Measurements from ENCODE around the gene LIF.
A peak's percentile ranks its signal among the peaks of the same experiment; 100 is the strongest.

LIF gene

DNA sequence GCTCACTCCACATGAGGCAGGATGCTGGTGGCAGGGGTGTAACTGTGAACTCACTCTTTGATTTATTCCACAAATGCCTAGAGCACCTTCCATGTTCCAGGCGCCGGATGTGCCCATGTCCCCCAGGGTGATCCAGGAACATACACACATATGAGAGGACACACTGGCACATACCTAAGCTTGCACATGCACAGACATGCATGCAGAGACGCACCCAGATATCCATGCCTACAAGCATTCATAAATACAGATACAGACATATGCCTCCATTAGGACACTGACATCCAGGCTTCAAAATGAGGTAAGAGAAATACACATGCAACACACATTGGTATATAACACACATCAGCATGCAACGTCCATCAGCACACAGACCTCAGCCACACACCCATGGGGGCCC, 15.6 kb upstream of the LIF start:
- Mint-ChIP-seq H3K27me3 (no peaks in the 10 kb centered on the region), H3K4me3 (peak overlapping the region; percentile 62), H3K4me1 (ENCODE audit: low read depth) (peaks cover 35% of the 10 kb centered on the region), H3K9me3 (no peaks in the 10 kb centered on the region), H3K36me3 (ENCODE audit: low read depth) (peaks cover 27% of the 10 kb centered on the region), H3K27ac (peak overlapping the region; percentile 62)

DNA sequence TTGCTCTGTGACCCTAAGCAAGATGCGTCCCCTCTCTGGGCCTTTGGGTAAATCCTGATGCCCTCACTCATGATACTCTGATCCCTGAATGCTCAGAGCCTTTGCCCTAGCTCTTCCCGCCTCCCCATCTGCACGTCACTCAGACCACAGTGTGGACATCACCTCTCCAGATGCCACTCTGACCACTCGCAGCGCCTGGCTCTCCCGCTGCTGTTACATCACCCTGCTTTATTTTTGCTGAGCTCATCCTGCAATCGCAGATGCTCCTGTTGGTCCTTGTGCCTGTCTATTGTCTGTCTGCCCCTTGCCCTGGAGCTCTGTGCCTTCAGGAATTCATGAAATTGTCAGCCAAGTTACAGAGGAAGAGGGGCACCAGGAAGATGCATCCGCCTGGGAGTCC, 14.6 kb upstream of the LIF start:
- Mint-ChIP-seq H3K4me1 (ENCODE audit: low read depth) (peaks cover 34% of the 10 kb centered on the region), H3K9me3 (no peaks in the 10 kb centered on the region), H3K36me3 (ENCODE audit: low read depth) (peaks cover 25% of the 10 kb centered on the region), H3K27ac (no peak overlapping the region), H3K27me3 (no peaks in the 10 kb centered on the region), H3K4me3 (no peak overlapping the region)

DNA sequence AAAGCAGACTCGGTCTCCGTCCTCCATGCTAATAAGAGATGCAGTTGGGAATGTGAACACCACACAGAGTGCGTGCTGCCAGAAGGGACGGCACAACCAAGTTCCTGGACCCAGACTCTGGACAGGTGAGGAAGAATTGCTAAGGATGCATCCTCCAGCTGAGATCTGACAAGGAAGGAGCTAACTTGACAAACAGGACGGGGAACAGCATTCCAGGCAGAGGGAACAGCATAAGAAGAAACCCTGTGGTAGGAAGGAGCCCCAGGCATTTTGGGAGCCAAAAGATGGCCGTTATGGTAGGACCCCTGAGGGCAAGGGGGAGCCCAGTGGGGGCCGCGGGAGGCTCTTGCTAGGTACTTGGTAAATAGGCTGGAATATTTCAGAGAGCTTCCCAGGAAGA, 14.1 kb upstream of the LIF start:
- Mint-ChIP-seq H3K9me3 (no peaks in the 10 kb centered on the region), H3K27me3 (no peaks in the 10 kb centered on the region), H3K27ac (peak overlapping the region; percentile 61), H3K4me3 (no peak overlapping the region), H3K36me3 (ENCODE audit: low read depth) (peaks cover 21% of the 10 kb centered on the region), H3K4me1 (ENCODE audit: low read depth) (peaks cover 31% of the 10 kb centered on the region)

DNA sequence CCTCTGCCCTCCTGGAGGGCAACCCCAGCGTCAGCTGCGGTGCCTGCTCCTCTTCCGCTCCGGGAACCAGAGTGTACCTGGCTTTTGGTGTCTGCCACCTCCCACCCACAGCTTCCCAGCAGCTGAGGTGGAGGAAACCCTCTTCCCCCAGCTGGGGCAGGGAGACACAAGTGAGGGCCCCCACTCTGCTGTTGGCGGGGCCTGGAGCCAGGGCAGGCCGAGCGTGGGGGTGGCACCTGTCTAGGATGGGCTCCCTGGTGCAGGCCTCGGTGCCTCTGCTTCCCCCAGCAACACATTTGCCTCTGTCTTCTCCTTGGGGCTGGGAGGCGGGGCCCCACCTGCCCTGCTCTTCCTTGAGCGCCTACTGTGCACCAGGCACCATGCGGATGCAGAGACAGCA, 13.7 kb upstream of the LIF start:
- Mint-ChIP-seq H3K36me3 (ENCODE audit: low read depth) (peaks cover 18% of the 10 kb centered on the region), H3K4me1 (ENCODE audit: low read depth) (peaks cover 27% of the 10 kb centered on the region), H3K27me3 (no peaks in the 10 kb centered on the region), H3K4me3 (no peak overlapping the region), H3K9me3 (no peaks in the 10 kb centered on the region), H3K27ac (peak overlapping the region; percentile 61)

DNA sequence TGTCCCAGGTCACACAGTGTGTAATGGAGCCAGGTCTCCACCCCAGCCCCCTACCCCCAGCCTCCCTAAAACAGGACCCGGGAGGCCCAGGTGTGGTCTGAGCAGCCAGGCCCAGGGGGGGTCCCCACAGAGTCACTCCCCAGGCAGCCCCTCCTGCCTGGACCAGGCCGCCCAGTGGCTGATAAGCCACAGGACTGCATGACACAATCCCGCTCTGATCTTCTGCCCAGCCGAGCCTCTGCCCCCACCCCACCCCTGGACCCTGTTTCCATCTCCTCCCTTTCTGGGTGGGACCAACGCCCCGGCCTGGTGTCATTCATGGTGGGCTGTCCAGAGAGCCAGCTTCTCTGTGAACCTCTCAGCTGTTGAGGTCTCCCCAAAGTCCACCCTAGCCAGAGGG, 7.8 kb upstream of the LIF start:
- Mint-ChIP-seq H3K36me3 (ENCODE audit: low read depth) (no peaks in the 10 kb centered on the region), H3K9me3 (no peaks in the 10 kb centered on the region), H3K4me3 (no peak overlapping the region), H3K4me1 (ENCODE audit: low read depth) (peaks cover 42% of the 10 kb centered on the region), H3K27ac (no peak overlapping the region), H3K27me3 (no peaks in the 10 kb centered on the region)

DNA sequence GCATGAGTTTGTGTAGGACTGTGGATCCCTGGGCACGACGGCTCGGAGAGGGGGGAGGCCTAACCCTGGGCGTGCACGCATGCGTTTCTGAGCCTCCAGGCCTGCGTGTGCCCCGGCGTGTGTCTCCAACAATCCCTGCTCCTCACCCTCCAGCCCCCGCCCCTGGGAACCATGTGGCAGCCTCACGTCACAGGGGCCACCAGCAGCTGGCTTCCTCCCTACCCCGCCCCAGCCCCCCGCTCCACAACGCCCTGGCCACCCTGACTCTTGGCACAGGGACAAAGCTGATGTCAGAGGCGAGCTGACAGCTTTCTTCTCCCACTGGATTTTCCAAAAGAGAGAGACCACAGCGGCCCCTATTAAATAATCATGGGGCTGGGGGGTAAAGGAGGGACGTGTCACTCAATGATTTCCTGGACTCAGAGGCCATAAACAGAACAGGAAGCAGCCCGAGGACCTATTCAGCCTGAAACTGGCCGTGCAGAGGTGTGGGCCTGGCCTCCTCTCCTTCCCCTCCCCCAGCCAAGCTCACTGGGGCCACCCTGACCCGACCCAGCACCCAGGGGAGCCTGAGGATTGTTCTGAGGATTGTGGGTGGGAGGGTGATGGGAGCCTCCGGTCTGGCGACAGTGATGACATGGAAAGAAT, 6.8 kb upstream of the LIF start:
- no peak overlapping the region for H3K27ac Mint-ChIP-seq
- no peak overlapping the region for H3K4me3 Mint-ChIP-seq
- H3K4me1 Mint-ChIP-seq (ENCODE audit: low read depth), result peaks cover 52% of the 10 kb centered on the region
- no peaks in the 10 kb centered on the region for H3K9me3 Mint-ChIP-seq
- H3K36me3 Mint-ChIP-seq (ENCODE audit: low read depth), result no peaks in the 10 kb centered on the region
- H3K27me3 Mint-ChIP-seq, result no peaks in the 10 kb centered on the region

DNA sequence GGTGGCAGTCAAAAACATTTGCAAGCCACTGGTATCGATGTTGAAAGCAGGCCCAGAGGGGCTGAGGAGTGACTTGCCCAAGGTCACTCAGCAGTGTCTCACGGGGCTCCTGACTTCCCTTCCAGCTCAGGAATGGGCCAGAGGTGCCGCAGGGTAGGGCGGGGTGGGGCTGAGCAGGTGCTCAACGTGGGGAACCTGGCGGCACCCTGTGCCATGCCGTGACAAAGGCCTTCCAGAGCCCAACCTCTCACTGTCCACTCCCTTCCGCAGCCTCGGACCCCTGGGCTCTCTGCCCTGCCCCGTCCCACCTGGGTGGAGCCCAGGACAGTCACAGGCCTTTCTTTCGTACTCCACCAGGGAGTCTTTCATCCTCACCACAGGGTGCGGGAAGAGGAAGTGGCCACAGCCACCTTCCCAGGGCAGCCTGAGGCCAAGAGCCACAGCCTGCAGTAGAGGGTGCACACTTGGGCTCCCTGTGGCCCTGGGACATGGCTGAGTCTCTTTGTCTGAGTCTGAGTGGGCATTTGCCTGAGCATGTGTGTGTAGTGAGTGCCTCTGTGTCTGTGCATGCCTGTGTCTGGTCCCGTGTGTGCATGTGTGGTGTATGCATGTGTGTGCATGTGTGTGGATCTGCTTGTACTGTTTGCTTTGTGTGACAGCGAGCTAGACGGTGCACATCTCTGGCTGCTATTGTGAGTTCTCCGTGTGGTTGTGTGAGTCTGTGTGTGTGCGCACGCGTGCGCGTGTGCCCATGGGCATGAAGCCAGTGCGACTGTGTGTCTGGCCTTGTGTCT, 6.0 kb upstream of the LIF start:
- no peaks in the 10 kb centered on the region for H3K9me3 Mint-ChIP-seq
- H3K4me1 Mint-ChIP-seq (ENCODE audit: low read depth), result peaks cover 59% of the 10 kb centered on the region
- no peaks in the 10 kb centered on the region for H3K27me3 Mint-ChIP-seq
- H3K36me3 Mint-ChIP-seq (ENCODE audit: low read depth), result no peaks in the 10 kb centered on the region
- peak overlapping the region; percentile 17 for H3K27ac Mint-ChIP-seq
- no peak overlapping the region for H3K4me3 Mint-ChIP-seq

DNA sequence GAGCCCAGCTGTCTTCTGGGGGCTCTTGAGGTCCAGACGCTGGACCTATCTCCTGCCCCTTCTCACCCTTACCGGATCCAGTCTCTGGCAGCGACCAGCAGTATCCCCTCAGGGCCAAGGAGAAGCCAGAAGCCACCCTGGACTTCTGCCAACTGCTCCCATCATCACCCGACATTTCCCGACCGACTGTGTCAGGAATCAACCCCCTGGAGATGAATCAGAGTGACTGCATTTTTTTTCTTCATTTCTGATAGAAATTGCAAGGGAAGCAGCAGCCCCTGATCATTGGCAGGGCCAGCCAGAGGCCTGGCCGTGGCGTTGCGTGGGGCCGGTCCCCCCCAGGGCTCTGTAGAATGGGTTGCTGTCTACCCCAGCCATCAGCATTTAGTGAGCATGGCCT, 5.2 kb upstream of the LIF start:
- no peaks in the 10 kb centered on the region for H3K9me3 Mint-ChIP-seq
- peaks cover 68% of the 10 kb centered on the region for H3K4me1 Mint-ChIP-seq (ENCODE audit: low read depth)
- no peaks in the 10 kb centered on the region for H3K27me3 Mint-ChIP-seq
- no peak overlapping the region for H3K4me3 Mint-ChIP-seq
- no peaks in the 10 kb centered on the region for H3K36me3 Mint-ChIP-seq (ENCODE audit: low read depth)
- H3K27ac Mint-ChIP-seq, result no peak overlapping the region

DNA sequence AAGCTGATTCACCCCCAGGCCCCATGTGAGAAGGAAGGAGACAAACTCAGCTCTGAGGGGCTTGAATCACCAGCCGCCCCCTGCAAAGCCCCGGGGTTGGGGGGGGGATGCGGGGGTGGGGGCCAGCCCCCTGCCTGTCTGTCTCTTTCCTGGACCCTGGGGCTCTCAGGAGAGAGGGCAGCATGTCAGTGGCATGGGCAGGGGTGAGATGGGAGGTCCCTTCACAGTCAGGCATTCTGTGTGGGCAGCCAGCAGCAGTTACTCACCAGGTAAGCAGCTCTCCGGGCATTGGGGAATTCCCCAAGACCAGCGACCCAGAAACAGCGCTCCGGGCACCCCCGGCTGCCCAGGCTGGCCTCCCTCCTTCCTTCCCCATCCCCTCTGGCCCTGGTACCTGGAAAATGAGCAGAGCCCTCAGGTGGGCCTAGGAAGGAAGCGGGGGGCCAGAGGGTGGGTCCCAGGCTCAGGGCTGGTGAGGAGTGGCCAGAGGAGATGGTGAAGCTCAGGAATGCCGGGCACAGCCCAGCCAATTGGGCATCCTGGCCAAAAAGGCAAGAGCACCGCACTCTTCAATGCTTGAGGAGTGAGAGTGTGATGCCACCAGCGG, 4.2 kb upstream of the LIF start:
- no peaks in the 10 kb centered on the region for H3K9me3 Mint-ChIP-seq
- peak overlapping the region; percentile 67 for H3K27ac Mint-ChIP-seq
- H3K4me3 Mint-ChIP-seq, result no peak overlapping the region
- H3K36me3 Mint-ChIP-seq (ENCODE audit: low read depth), result no peaks in the 10 kb centered on the region
- H3K4me1 Mint-ChIP-seq (ENCODE audit: low read depth), result peaks cover 71% of the 10 kb centered on the region
- no peaks in the 10 kb centered on the region for H3K27me3 Mint-ChIP-seq

DNA sequence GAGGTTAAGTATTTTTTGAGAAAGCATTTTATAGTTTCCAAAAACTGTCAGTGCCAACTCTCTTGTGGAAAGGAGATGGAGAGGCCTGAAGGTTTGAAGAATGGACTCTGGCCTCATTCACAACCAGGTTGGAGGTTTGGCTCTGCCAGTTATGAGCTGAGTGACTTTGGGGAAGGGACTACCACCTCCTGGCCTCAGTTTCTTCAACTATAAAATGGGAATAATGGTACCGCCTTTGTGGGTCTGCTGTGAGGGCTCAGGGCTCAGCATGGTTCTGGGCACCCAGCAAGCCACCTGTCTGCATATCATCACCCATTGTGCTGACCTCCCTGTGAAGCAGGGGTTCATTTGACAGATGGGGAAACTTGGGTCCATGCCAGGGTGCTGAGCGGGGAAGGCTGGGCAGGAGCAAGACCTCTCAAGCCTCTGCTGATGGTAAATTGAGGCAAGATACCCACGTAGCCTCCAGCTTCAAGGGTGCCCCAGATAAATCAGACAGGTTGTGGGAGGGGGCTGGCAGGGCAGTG, 3.5 kb upstream of the LIF start:
- Mint-ChIP-seq H3K4me3 (no peak overlapping the region), H3K27me3 (no peaks in the 10 kb centered on the region), H3K36me3 (ENCODE audit: low read depth) (peaks cover 6% of the 10 kb centered on the region), H3K9me3 (no peaks in the 10 kb centered on the region), H3K27ac (peak overlapping the region; percentile 88), H3K4me1 (ENCODE audit: low read depth) (peaks cover 76% of the 10 kb centered on the region)

DNA sequence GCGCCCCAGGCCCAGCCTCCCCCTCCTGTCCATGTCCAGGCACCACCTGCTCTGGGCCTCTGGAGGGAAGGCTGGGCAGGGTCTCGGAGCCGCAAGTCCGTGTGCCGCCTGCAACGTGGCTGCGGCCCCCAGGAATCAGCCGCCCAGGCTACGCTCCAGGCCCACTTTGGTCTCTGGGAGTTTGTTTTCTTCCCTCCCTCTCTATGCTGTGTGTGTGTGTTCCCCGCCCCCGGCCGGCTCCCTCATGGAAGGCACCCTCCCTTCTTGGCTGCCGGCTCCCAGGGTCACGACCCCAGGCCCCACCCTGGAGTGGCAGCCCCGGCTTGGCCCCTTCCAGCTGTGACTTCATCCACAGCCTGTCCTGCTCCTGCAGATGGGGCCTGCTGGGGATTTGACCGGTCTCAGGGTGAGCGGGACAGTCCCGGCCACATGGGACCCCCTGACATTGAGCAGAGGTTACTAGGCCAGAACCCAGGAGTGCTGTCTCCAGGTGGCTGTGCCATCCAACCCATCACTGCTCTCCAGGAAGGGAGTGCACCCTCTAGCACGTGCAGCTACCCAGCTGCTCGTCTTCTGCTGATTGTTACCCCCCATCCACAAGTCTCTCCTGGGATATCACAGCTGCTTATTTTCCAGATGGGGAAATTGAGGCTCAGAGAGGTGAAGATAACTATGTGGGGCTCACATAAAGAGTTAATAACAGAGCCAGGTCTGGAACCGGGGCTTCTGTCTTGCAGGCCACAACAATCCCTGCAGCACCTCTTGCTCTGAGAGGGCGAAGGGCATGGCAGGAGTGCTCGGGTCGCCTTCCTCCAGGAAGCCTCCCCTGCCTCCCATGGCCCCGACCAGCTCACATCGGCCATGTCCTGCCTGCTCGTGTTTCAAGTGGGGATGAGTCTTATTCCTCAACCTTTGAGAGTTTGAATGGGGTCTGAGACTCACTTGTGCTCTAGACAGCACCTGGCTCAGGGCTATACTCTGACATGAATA, 2.8 kb upstream of the LIF start:
- Mint-ChIP-seq H3K27me3 (no peaks in the 10 kb centered on the region), H3K4me3 (no peak overlapping the region)

DNA sequence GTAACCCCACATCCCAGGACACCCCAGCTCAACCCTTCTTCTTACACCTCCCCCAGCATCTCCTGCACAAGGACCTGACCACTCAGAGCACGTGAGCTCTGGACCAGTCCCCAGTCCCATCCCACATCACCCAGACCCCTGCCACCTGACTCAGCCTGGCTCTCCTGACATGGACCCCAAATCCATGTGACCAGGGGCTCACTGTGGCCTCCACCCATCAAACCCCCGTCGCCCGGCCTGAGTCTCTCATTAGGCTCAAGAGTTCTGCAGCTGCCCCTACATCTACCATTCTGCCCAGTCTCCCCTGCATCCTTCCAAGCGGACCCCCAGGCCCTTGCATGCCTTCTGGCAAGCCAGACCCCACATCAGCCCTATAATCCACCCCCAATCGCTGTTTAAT, 1.9 kb upstream of the LIF start:
- Mint-ChIP-seq H3K4me3 (no peak overlapping the region), H3K36me3 (ENCODE audit: low read depth) (peaks cover 23% of the 10 kb centered on the region), H3K9me3 (no peaks in the 10 kb centered on the region), H3K27me3 (no peaks in the 10 kb centered on the region), H3K27ac (peak overlapping the region; percentile 92), H3K4me1 (ENCODE audit: low read depth) (peaks cover 88% of the 10 kb centered on the region)

More for the DNA sequence above, 2.8 kb upstream of the LIF start:
- Mint-ChIP-seq H3K4me1 (ENCODE audit: low read depth) (peaks cover 83% of the 10 kb centered on the region), H3K36me3 (ENCODE audit: low read depth) (peaks cover 14% of the 10 kb centered on the region), H3K9me3 (no peaks in the 10 kb centered on the region), H3K27ac (peak overlapping the region; percentile 92)

DNA sequence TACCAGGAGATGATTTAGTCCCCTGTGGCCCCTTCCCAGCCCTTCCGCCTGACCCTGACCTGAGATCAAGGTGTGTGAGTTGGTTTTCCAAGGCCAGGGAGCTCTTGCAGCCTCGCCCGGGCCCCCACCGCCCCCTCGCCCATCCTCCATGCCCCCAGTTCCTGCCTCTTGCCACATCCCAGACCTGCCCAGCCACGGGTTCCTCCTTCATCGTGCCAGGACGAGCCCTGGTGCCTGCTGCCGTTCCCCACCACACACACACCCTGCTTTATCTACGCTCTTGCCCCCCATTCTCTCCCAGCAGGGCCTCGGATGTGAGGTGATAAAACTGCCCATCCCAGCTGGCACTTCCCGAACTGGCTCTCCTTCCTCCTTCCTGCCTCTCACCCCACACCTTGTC, 1.4 kb upstream of the LIF start:
- H3K27ac Mint-ChIP-seq, result peak overlapping the region; percentile 92
- no peak overlapping the region for H3K4me3 Mint-ChIP-seq
- H3K9me3 Mint-ChIP-seq, result no peaks in the 10 kb centered on the region
- H3K27me3 Mint-ChIP-seq, result no peaks in the 10 kb centered on the region
- H3K36me3 Mint-ChIP-seq (ENCODE audit: low read depth), result peaks cover 28% of the 10 kb centered on the region
- peaks cover 89% of the 10 kb centered on the region for H3K4me1 Mint-ChIP-seq (ENCODE audit: low read depth)

DNA sequence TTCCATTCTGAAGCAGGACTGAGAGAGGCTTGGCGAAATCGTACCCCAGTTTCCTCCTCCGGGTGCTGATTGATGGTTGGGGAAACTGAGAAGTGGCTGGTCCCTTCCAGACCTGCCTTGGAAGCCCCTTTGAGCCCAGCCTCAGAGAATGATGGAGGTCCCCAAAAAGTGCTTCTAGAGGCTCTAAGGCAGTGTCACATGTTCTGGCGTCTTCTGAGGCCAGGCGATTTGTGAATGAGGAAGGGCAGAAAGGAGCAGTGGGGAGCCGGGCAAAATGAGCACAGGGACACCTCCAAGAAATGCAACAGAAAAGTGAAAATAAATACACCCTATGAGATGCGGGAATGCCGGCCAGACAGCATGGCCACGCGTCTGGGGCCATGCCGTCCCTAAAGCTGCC, 1.0 kb upstream of the LIF start:
- Mint-ChIP-seq H3K4me1 (ENCODE audit: low read depth) (peaks cover 89% of the 10 kb centered on the region), H3K9me3 (no peaks in the 10 kb centered on the region), H3K27ac (peak overlapping the region; percentile 92), H3K27me3 (no peaks in the 10 kb centered on the region), H3K36me3 (ENCODE audit: low read depth) (peaks cover 32% of the 10 kb centered on the region), H3K4me3 (peak overlapping the region; percentile 97)
